Thoracic aorta (tissue), 2 donors: ENCODE measurements around the gene OMA1. TPM values are rescaled to one million over a fixed set of nuclear protein-coding genes. Genes with fewer than 3 reads are reported as not detected.

Experiments
- ATAC-seq: fragments of 150-250 bp; one replicate; pipeline ENCODE4 v1.8.0; 2017; ENCODE audit warnings: low read depth; ENCODE audit not compliant: insufficient number of reproducible peaks, low FRiP score
- DNase-seq: peaks from one replicate; pipeline ENCODE4 v3.0.0-alpha.2; 2020; ENCODE audit warnings: low spot score
- H3K27ac ChIP-seq, 2 donors: fragments of 200-600 bp; sonication (generic); 1 replicate in 1 of 2; 2 replicates in 1 of 2; pipeline ENCODE4 v1.5.1; 2016; ENCODE audit warnings: mild to moderate bottlenecking in 2 of 2, moderate library complexity in 2 of 2
- H3K27me3 ChIP-seq: fragments of 200-600 bp; sonication (generic); replicated peaks from 2 replicates; pipeline ENCODE4 v1.6.0; 2016; ENCODE audit warnings: mild to moderate bottlenecking; ENCODE audit not compliant: insufficient read depth
- H3K36me3 ChIP-seq: fragments of 200-600 bp; sonication (generic); one replicate; pipeline ENCODE4 v1.5.1; 2016
- H3K4me1 ChIP-seq, 2 donors: fragments of 200-600 bp; sonication (generic); 1 replicate in 1 of 2; 2 replicates in 1 of 2; pipeline versions ENCODE4 v1.5.1 to v1.6.0; 2016; ENCODE audit warnings: low read depth in 2 of 2, mild to moderate bottlenecking in 1 of 2; ENCODE audit not compliant: control insufficient read depth in 1 of 2
- H3K4me3 ChIP-seq: fragments of 200-600 bp; sonication (generic); 2 replicates; pipeline ENCODE4 v1.5.1; 2016; ENCODE audit warnings: mild to moderate bottlenecking
- H3K9me3 ChIP-seq: fragments of 200-600 bp; sonication (generic); 2 replicates; pipeline ENCODE4 v1.5.1; 2016
- total RNA-seq, 2 donors: library from RNA; depleted of rRNA; stranded (reverse); fragments of >200 nt; gene quantifications; one replicate each; pipeline versions ENCODE4 v1.1.0 to v1.2.3, GENCODE V29; 2016
- TF ChIP-seq, protein P1 (sequence below): fragments of 200-600 bp; sonication (generic); IDR thresholded peaks from one replicate; pipeline ENCODE4 v1.5.1; 2019; ENCODE audit warnings: antibody characterized with exemption

The OMA1 gene
- total RNA-seq, 2 donors from 2014 or later, result 20.4 to 42.4 TPM

DNA sequence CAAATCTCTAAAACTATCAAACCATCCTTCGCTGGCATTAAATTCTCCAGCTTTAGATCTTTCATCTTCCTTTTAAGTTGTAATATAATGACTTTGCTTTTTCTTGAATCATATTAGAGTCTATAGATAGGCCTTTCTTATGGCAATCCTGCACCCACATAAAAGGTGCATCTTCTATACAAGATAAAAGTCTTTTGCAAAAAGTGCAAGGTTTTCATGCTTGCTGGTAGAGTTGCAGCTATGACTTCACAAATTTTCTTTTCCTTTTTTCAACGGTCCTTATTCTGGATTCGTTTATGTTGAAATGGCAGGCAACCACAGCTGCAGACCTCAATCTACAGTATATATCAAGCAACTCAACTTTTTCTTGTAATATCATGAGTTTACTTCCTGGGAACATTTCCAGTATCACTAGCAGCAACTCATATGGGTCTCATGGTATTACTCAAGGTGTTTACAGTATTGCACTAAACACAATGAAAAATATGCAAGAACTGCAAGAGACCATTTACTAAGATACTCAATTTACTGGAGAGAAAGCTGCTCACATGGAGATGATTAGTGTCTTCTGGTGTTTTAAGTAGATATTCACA is 22.1 kb downstream of the OMA1 start:
- TF ChIP-seq, protein P1, sequence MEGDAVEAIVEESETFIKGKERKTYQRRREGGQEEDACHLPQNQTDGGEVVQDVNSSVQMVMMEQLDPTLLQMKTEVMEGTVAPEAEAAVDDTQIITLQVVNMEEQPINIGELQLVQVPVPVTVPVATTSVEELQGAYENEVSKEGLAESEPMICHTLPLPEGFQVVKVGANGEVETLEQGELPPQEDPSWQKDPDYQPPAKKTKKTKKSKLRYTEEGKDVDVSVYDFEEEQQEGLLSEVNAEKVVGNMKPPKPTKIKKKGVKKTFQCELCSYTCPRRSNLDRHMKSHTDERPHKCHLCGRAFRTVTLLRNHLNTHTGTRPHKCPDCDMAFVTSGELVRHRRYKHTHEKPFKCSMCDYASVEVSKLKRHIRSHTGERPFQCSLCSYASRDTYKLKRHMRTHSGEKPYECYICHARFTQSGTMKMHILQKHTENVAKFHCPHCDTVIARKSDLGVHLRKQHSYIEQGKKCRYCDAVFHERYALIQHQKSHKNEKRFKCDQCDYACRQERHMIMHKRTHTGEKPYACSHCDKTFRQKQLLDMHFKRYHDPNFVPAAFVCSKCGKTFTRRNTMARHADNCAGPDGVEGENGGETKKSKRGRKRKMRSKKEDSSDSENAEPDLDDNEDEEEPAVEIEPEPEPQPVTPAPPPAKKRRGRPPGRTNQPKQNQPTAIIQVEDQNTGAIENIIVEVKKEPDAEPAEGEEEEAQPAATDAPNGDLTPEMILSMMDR, result no peak
- Histone ChIP-seq H3K36me3 (peaks cover 5% of the 10 kb centered on the region), H3K4me1 (no peaks in the 10 kb centered on the region), H3K4me3 (no peak overlapping the region), H3K9me3 (no peaks in the 10 kb centered on the region), H3K27ac (no peak overlapping the region), H3K27me3 (no peaks in the 10 kb centered on the region)
- ATAC-seq (no peak), DNase-seq (no peak)

- peaks cover 3% of the 10 kb centered on the region for H3K9me3 ChIP-seq
- H3K4me3 ChIP-seq, result no peak overlapping the region
- H3K36me3 ChIP-seq, result peaks cover 5% of the 10 kb centered on the region
- peaks cover 0 to 4% of the 10 kb centered on the region in 2 donors for H3K4me1 ChIP-seq
- no peak for ATAC-seq
- TF ChIP-seq, protein P1, result peak; percentile 61
- no peak overlapping the region for H3K27ac ChIP-seq
- DNase-seq, result peak; percentile 10
- no peaks in the 10 kb centered on the region for H3K27me3 ChIP-seq
Measured at GRCh38 chr1:58515794-58516401, 30.6 kb downstream of the OMA1 start.

GRCh38 chr1:58513956-58514355 is 32.6 kb downstream of the OMA1 start:
- no peak for ATAC-seq
- Histone ChIP-seq H3K4me3 (no peak overlapping the region), H3K27ac (no peak overlapping the region), H3K36me3 (peaks cover 6% of the 10 kb centered on the region), H3K4me1 (peaks cover 0 to 4% of the 10 kb centered on the region in 2 donors), H3K9me3 (peaks cover 6% of the 10 kb centered on the region), H3K27me3 (no peaks in the 10 kb centered on the region)
- DNase-seq, result no peak
- TF ChIP-seq, protein P1, result no peak

GRCh38 chr1:58508629-58509028 is 37.9 kb downstream of the OMA1 start:
- ATAC-seq (no peak), DNase-seq (no peak)
- H3K36me3 ChIP-seq, result peaks cover 13% of the 10 kb centered on the region
- peaks cover 6% of the 10 kb centered on the region for H3K9me3 ChIP-seq
- no peaks in the 10 kb centered on the region for H3K4me1 ChIP-seq
- TF ChIP-seq, protein P1, result no peak
- no peak overlapping the region for H3K27ac ChIP-seq
- H3K4me3 ChIP-seq, result no peak overlapping the region
- H3K27me3 ChIP-seq, result no peaks in the 10 kb centered on the region

DNA sequence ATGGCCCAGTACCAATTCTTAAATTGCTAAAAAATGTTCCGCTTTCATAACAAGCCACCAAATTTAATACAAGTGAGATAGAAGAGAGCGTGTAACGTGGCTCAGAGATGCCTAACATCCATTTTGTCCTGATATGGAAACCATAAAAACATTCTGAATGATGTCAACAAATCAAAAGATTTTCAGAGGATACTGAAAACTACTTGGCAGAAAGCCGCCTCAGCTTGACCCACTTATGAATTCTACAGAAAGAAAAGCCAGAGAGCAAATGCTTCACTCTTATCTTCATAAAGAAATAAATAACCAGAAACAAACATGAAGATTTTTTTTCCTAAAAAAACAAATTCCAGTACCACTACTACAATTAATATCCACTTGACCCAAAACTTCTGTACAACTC is 41.2 kb downstream of the OMA1 start:
- Histone ChIP-seq H3K4me3 (no peak overlapping the region), H3K27me3 (no peaks in the 10 kb centered on the region), H3K4me1 (no peaks in the 10 kb centered on the region), H3K9me3 (no peaks in the 10 kb centered on the region), H3K36me3 (peaks cover 7% of the 10 kb centered on the region), H3K27ac (no peak overlapping the region)
- ATAC-seq, result no peak
- DNase-seq, result no peak
- TF ChIP-seq, protein P1, result no peak
